IPS DF 19.7 (cell line): ENCODE results near the gene ZNF141.
A peak's percentile ranks its signal among the peaks of the same experiment; 100 is the strongest.
"Not testable (repeated sequence)": the region's sequence is repeated elsewhere in the genome, so short reads cannot be mapped to it uniquely, and the experiment has no call there.

Experiments
- DNase-seq: peaks from one replicate; pipeline ENCODE4 v3.0.0-alpha.2; 2013; ENCODE audit warnings: low read depth, low spot score

The ZNF141 gene

DNA sequence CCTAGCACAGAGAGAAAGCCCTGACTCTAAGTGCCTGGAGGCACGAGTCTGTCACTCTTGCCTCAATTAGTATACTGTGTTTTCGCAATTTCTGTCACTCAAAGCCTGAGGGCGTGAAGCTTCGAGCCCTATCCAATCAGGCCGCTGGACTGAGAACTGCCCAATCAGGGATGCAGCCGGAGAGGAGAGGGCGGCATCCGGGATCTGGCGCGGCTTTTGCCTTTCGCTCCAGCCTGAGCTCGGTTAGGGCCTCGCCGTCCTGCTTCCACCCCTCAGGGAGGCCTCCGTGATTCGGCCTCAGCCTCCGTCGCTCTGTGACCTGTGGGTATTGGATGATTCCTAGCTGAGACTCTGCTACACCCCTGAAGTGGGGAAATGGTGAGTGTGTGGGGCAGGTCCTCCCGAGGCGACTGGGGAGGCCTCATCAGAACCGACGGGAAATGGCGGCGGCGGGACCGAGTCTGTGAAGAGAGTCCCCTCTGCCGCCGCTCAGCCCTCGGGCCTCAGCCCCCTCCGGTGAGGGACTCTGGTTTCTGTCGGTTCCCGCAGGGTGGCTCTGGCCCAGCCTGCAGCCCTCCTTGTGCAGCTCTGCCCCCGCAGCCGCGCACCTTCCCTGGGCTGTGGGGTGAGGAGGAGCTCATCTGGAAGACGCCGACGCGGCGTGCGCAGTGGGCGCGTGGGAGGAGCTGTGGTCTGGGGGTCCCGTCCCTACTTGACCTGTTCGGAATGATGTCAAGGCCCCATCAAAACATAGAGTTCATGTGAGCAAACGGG is 48.5 kb downstream of the ZNF141 start:
- peak; percentile 63 for DNase-seq

DNA sequence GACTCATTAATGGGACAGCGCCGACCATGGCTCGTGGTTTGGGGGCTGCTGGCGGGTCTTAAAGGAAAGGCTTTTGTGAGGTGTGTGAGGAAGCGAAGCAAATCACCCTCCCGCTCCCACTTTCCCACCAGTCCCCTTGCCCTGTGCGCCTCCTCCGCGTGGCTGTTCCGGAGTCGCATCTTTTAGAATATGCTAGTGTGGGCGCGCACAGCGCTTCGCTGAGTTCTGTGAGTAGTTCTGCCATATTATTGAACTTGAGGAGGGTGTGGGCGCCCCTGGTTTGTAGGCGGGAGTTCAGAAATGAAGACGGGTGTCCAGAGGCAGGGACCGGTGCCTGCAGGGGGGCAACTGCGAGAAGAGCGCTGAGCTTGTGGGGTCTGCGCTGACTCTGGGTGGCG is 49.1 kb downstream of the ZNF141 start:
- no peak for DNase-seq

DNA sequence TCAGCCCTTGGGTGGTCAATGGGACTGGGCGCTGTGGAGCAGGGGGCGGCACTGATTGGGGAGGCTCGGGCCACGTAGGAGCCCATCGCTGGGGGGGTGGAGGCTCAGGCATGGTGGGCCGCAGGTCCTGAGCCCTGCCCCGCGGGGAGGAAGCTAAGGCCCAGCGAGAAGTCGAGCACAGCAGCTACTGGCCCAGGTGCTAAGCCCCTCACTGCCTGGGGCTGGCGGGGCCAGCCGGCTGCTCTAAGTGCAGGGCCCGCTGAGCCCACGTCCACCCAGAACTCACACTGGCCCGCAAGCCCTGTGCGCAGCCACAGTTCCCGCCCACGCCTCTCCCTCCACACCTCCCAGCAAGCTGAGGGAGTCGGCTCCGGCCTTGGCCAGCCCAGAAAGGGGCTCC is 66.4 kb downstream of the ZNF141 start:
- DNase-seq, result no peak

DNA sequence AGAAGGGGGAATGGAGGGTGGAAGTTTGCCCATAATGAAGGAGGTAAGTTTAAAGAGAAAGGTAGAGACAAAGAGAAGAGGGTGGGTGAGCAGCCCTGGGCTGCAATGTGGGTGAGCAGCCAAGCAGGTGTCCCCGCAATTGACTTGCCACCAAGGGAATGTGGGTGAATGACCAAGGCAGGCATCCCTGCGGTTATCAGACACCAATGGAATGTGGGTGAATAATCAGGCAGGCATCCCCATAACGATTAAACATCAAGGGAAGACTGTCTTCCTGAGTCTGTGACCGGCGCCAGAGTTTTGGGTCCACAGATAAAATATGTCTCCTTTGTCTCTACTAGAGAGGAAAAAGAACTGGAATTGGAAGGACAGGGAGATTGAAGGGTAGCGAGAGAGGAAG is 70.7 kb downstream of the ZNF141 start:
- not testable (repeated sequence) for DNase-seq

DNA sequence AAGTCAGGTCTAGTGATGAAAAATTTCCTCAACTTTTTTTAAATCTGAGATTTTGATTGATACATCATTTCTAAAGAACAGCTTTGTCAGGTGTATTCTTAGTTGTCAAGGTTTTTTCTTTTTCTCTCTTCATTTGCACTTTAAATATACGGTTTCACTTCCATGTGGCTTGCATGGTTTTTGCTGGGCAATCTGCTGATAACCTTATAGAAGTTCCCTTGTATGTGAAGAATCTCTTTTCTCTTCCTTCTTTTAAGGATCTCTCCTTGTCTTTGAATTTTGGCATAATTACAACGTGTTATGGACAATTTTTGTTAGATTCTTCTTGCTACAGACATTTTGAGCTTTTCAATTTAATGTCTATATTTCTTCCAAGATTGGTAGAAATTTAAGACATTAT is 85.0 kb downstream of the ZNF141 start:
- DNase-seq, result no peak
